GM21619 (cell line): ENCODE measurements around the gene PLBD2.

Source experiments
- ATAC-seq: cut with Tn5 transposase; IDR thresholded peaks from one replicate; pipeline ENCODE4 v1.9.1; 2021; ENCODE audit not compliant: unreplicated experiment

PLBD2 gene

GRCh38 chr12:113368331-113368730 lies 9.9 kb downstream of the PLBD2 start:
- ATAC-seq: no peak

GRCh38 chr12:113369391-113369985 lies 11.1 kb downstream of the PLBD2 start:
- ATAC-seq: no peak

- ATAC-seq: no peak
Observed at GRCh38 chr12:113370923-113371682, 12.7 kb downstream of the PLBD2 start.

GRCh38 chr12:113371808-113372207 lies 13.4 kb downstream of the PLBD2 start:
- no peak for ATAC-seq

GRCh38 chr12:113372371-113372770 lies 14.0 kb downstream of the PLBD2 start:
- no peak for ATAC-seq

- ATAC-seq: no peak
Observed at GRCh38 chr12:113373440-113373839, 15.1 kb downstream of the PLBD2 start.

- no peak for ATAC-seq
Observed at GRCh38 chr12:113373969-113374368, 15.6 kb downstream of the PLBD2 start.

- ATAC-seq: no peak
Observed at GRCh38 chr12:113374823-113375428, 16.5 kb downstream of the PLBD2 start.

GRCh38 chr12:113378291-113378690 lies 19.9 kb downstream of the PLBD2 start:
- no peak for ATAC-seq

GRCh38 chr12:113381220-113381619 lies 22.8 kb downstream of the PLBD2 start:
- ATAC-seq: no peak

GRCh38 chr12:113382206-113382605 lies 23.8 kb downstream of the PLBD2 start:
- ATAC-seq: no peak

- no peak for ATAC-seq
Observed at GRCh38 chr12:113384778-113385177, 26.4 kb downstream of the PLBD2 start.

- no peak for ATAC-seq
Observed at GRCh38 chr12:113385282-113385882, 27.0 kb downstream of the PLBD2 start.

GRCh38 chr12:113386866-113387566 lies 28.6 kb downstream of the PLBD2 start:
- ATAC-seq: no peak

GRCh38 chr12:113387631-113388030 lies 29.2 kb downstream of the PLBD2 start:
- no peak for ATAC-seq

- ATAC-seq: no peak
Observed at GRCh38 chr12:113388351-113388750, 30.0 kb downstream of the PLBD2 start.

- ATAC-seq: no peak
Observed at GRCh38 chr12:113390064-113391043, 32.0 kb downstream of the PLBD2 start.

- ATAC-seq: no peak
Observed at GRCh38 chr12:113391145-113391544, 32.8 kb downstream of the PLBD2 start.

- no peak for ATAC-seq
Observed at GRCh38 chr12:113391650-113392337, 33.4 kb downstream of the PLBD2 start.
